WTC11 (cell line): ENCODE data around the gene OGFOD1. TPM values are rescaled to one million over a fixed set of nuclear protein-coding genes. Genes with fewer than 3 reads are reported as not detected.

ENCODE experiments used
- ATAC-seq: fragments of 200-7000 bp; cut with Tn5 transposase; 2 replicates; pipeline ENCODE4 v1.10.0; 2021; ENCODE audit warnings: mild to moderate bottlenecking, moderate library complexity
- CTCF ChIA-PET: fragments of 300-600 bp; sonication (Branson Sonifier 250); formaldehyde crosslinking; loops from one replicate; lab custom pipeline; 2021; ENCODE audit warnings: antibody characterized with exemption; lab: Charles Lee
- POLR2A ChIA-PET: fragments of 350-600 bp; sonication (Branson Sonifier 250); formaldehyde crosslinking; loops from one replicate; lab custom pipeline; 2021; ENCODE audit warnings: antibody characterized with exemption; lab: Charles Lee
- DNase-seq: peaks from one replicate; pipeline ENCODE4 v3.0.0; 2021; ENCODE audit warnings: low spot score
- H3K27ac Mint-ChIP-seq: 2 replicates; pipeline ENCODE4 v1.8.0; 2021; ENCODE audit warnings: mixed read lengths
- H3K27me3 Mint-ChIP-seq: 2 replicates; pipeline ENCODE4 v1.8.0; 2021; ENCODE audit warnings: low read depth, mild to moderate bottlenecking, moderate library complexity, mixed read lengths
- H3K36me3 Mint-ChIP-seq: 2 replicates; pipeline ENCODE4 v1.8.0; 2021; ENCODE audit warnings: mixed read lengths
- H3K4me1 Mint-ChIP-seq: 2 replicates; pipeline ENCODE4 v1.8.0; 2022; ENCODE audit warnings: mixed read lengths
- H3K4me3 Mint-ChIP-seq: 2 replicates; pipeline ENCODE4 v1.8.0; 2021; ENCODE audit warnings: mild to moderate bottlenecking, moderate library complexity, mixed read lengths
- H3K9me3 Mint-ChIP-seq: 2 replicates; pipeline ENCODE4 v1.8.0; 2021; ENCODE audit warnings: mixed read lengths
- CREM ChIP-seq: sonication (generic); formaldehyde crosslinking; IDR thresholded peaks from 2 replicates; pipeline ENCODE4 v1.8.1; 2022; ENCODE audit warnings: mild to moderate bottlenecking, missing genetic modification reagents, moderate library complexity
- ELF4 ChIP-seq: sonication (generic); formaldehyde crosslinking; IDR thresholded peaks from 2 replicates; pipeline ENCODE4 v1.8.1; 2022; ENCODE audit warnings: low read depth, mild to moderate bottlenecking, moderate library complexity, missing genetic modification reagents
- ERG ChIP-seq: fragments of 250-450 bp; sonication (Bioruptor Pico); IDR thresholded peaks from 2 replicates; pipeline ENCODE4 v1.8.0; 2021; ENCODE audit warnings: mild to moderate bottlenecking
- HMGA2 ChIP-seq: fragments of 250-450 bp; sonication (Bioruptor Pico); IDR thresholded peaks from 2 replicates; pipeline ENCODE4 v1.4.0; 2021; ENCODE audit warnings: mild to moderate bottlenecking, moderate library complexity
- NR2C2 ChIP-seq: sonication (generic); formaldehyde crosslinking; IDR thresholded peaks from 2 replicates; pipeline ENCODE4 v1.8.0; 2022; ENCODE audit warnings: mild to moderate bottlenecking, missing genetic modification reagents
- OVOL2 ChIP-seq: fragments of 250-450 bp; sonication (Bioruptor Pico); IDR thresholded peaks from 2 replicates; pipeline ENCODE4 v1.9.0; 2021; ENCODE audit warnings: mild to moderate bottlenecking, borderline replicate concordance
- ZNF396 ChIP-seq: fragments of 250-450 bp; sonication (Bioruptor Pico); IDR thresholded peaks from 2 replicates; pipeline ENCODE4 v1.8.0; 2021; ENCODE audit warnings: mild to moderate bottlenecking, moderate library complexity, borderline replicate concordance
- total RNA-seq: library from RNA; stranded (reverse); gene quantifications from 3 replicates; pipeline ENCODE4 v1.2.3, GENCODE V29; 2021
- TF ChIP-seq, protein P1 (sequence below): sonication (generic); formaldehyde crosslinking; conservative IDR thresholded peaks from 2 replicates; pipeline ENCODE4 v1.8.1; 2022; ENCODE audit warnings: mild to moderate bottlenecking, missing genetic modification reagents
- TF ChIP-seq, protein P2 (sequence below): sonication (generic); formaldehyde crosslinking; IDR thresholded peaks from 2 replicates; pipeline ENCODE4 v1.8.1; 2022; ENCODE audit warnings: low read depth, missing genetic modification reagents, borderline replicate concordance

OGFOD1 gene
- total RNA-seq, 1 experiment from 2014 or later: 50.5 TPM

DNA sequence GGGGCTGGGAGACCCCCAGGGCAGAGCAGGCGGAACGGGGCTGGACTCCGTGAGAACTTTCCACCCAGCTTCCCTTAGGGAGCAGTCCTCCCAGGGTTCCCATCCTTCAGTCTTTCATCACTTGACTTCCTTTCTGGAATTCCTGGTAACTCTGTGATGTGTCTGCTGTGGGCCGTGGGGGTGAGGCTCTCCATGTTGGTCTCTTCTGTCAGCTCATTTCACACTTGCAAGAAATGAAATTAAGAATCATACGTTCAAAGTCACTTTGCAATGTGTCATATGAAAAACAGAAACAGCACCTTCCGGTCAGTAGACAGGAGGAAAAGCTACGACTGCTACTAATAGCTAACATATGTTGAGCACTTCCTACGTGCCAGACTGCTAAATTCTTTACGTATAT, 73.9 kb downstream of the OGFOD1 start:
- ChIA-PET POLR2A (no interaction called here), CTCF (no interaction called here)
- no peaks in the 10 kb centered on the region for H3K36me3 Mint-ChIP-seq
- ATAC-seq: no peak
- peaks cover 5% of the 10 kb centered on the region for H3K4me1 Mint-ChIP-seq
- no peak overlapping the region for H3K4me3 Mint-ChIP-seq
- no peak for TF ChIP-seq HMGA2
- no peak for TF ChIP-seq ZNF396
- no peak for TF ChIP-seq OVOL2 (CRISPR knock-in tag)
- TF ChIP-seq, protein P1, sequence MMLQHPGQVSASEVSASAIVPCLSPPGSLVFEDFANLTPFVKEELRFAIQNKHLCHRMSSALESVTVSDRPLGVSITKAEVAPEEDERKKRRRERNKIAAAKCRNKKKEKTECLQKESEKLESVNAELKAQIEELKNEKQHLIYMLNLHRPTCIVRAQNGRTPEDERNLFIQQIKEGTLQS: no peak
- TF ChIP-seq, protein P2, sequence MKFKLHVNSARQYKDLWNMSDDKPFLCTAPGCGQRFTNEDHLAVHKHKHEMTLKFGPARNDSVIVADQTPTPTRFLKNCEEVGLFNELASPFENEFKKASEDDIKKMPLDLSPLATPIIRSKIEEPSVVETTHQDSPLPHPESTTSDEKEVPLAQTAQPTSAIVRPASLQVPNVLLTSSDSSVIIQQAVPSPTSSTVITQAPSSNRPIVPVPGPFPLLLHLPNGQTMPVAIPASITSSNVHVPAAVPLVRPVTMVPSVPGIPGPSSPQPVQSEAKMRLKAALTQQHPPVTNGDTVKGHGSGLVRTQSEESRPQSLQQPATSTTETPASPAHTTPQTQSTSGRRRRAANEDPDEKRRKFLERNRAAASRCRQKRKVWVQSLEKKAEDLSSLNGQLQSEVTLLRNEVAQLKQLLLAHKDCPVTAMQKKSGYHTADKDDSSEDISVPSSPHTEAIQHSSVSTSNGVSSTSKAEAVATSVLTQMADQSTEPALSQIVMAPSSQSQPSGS (CRISPR knock-in tag): no peak
- TF ChIP-seq ELF4: no peak
- no peak for TF ChIP-seq CREM (CRISPR knock-in tag)
- no peak for TF ChIP-seq NR2C2 (CRISPR knock-in tag)
- TF ChIP-seq ERG (CRISPR knock-in tag): no peak
- H3K9me3 Mint-ChIP-seq: no peaks in the 10 kb centered on the region
- peaks cover 6% of the 10 kb centered on the region for H3K27me3 Mint-ChIP-seq
- no peak overlapping the region for H3K27ac Mint-ChIP-seq
- no peak for DNase-seq

Other genes starting within 250 kb of the OGFOD1 start
- 31.2 to 34.5 TPM (median 31.7 TPM) in 3 replicates for gene AMFR, start 26.0 kb upstream of the OGFOD1 start, total RNA-seq
- gene NUDT21, start 222 bp upstream of the OGFOD1 start, total RNA-seq: 247 to 263 TPM (median 259 TPM) in 3 replicates
- gene BBS2, start 68.5 kb downstream of the OGFOD1 start, total RNA-seq: 19.1 to 25.7 TPM (median 24.1 TPM) in 3 replicates
- gene MT4, start 113.5 kb downstream of the OGFOD1 start, total RNA-seq: not detected in 3 replicates
- gene MT3, start 138.0 kb downstream of the OGFOD1 start, total RNA-seq: 0.71 to 1.2 TPM (median 0.77 TPM) in 3 replicates
- gene MT2A, start 157.0 kb downstream of the OGFOD1 start, total RNA-seq: 139 to 173 TPM (median 149 TPM) in 3 replicates
- gene MT1E, start 174.2 kb downstream of the OGFOD1 start, total RNA-seq: 92.7 to 114 TPM (median 103 TPM) in 3 replicates
- 4.5 to 4.8 TPM (median 4.7 TPM) in 3 replicates for gene MT1M, start 181.1 kb downstream of the OGFOD1 start, total RNA-seq
- gene MT1A, start 187.1 kb downstream of the OGFOD1 start, total RNA-seq: 0.94 to 2.8 TPM in 2 of 3 replicates, not detected in the other
- gene MT1B, start 200.3 kb downstream of the OGFOD1 start, total RNA-seq: not detected in 3 replicates
- 50.6 to 60.2 TPM (median 58.2 TPM) in 3 replicates for gene MT1F, start 206.4 kb downstream of the OGFOD1 start, total RNA-seq
- 326 to 361 TPM (median 333 TPM) in 3 replicates for gene MT1G, start 216.5 kb downstream of the OGFOD1 start, total RNA-seq
- gene MT1H, start 218.3 kb downstream of the OGFOD1 start, total RNA-seq: 122 to 164 TPM (median 159 TPM) in 3 replicates
- gene MT1X, start 230.9 kb downstream of the OGFOD1 start, total RNA-seq: 328 to 466 TPM (median 465 TPM) in 3 replicates